ENCODE data around the gene WNT3A.

The WNT3A gene

DNA sequence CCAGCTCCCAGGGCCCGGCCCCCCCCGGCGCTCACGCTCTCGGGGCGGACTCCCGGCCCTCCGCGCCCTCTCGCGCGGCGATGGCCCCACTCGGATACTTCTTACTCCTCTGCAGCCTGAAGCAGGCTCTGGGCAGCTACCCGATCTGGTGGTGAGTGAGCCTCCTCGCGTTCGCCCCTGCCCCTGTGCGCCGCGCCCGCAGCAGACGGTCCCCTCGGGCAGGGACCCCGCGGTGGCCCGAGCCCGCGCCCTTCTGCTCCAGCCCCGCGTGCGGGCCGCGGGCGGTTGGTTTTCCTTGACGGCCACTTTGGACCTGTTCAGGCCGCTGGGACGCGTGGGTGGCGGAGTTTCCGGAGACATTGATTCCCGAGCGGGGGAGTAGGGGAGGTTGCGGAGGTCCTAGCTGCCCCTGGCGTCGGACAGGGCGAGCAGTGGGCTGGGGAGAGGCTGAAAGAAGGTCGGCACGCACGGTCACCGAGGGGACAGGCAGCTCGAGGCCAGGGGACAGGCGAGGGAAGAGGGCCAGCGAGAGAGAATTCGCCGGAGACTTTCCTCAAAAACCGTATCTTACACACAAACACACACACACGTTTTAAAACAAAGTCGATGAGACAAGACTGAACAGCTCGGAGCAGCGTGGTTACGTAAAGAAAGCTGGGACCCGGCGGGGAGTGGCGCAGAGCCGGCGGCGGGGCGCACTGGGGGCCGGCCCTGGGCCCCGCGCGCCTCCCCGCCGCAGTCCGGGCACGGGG is 427 bp downstream of the WNT3A start:
- Histone ChIP-seq H3K4me3 (ENCODE audit: low read length) (peak overlapping the region; percentile 1; the same call in 1 of the 2 replicates), H3K27me3 (ENCODE audit: control insufficient read depth, insufficient read depth, low read length) (peaks cover 73% of the 10 kb centered on the region), H3K9me3 (ENCODE audit: control insufficient read depth, insufficient read depth, low read length) (no peaks in the 10 kb centered on the region), H3K4me1 (ENCODE audit: control insufficient read depth, insufficient read depth, low read length) (peaks cover 11% of the 10 kb centered on the region), H3K36me3 (ENCODE audit: control insufficient read depth, insufficient read depth, low read length) (no peaks in the 10 kb centered on the region), H3K27ac (ENCODE audit: low read length) (no peak overlapping the region)
- no peak for DNase-seq (ENCODE audit: low read depth, low spot score)
- no CpG with 5 or more reads among the region's 77 CpGs for WGBS (ENCODE audit: insufficient coverage, insufficient read length)

GRCh38 chr1:228007801-228008341 is 1.1 kb downstream of the WNT3A start:
- WGBS (ENCODE audit: insufficient coverage, insufficient read length): no CpG with 5 or more reads among the region's 23 CpGs
- Histone ChIP-seq H3K4me1 (ENCODE audit: control insufficient read depth, insufficient read depth, low read length) (peaks cover 11% of the 10 kb centered on the region), H3K9me3 (ENCODE audit: control insufficient read depth, insufficient read depth, low read length) (no peaks in the 10 kb centered on the region), H3K27ac (ENCODE audit: low read length) (no peak overlapping the region), H3K36me3 (ENCODE audit: control insufficient read depth, insufficient read depth, low read length) (no peaks in the 10 kb centered on the region), H3K27me3 (ENCODE audit: control insufficient read depth, insufficient read depth, low read length) (peaks cover 75% of the 10 kb centered on the region), H3K4me3 (ENCODE audit: low read length) (no peak overlapping the region)
- DNase-seq (ENCODE audit: low read depth, low spot score): no peak

- no CpG with 5 or more reads among the region's 52 CpGs for WGBS (ENCODE audit: insufficient coverage, insufficient read length)
- no peaks in the 10 kb centered on the region for H3K9me3 ChIP-seq (ENCODE audit: control insufficient read depth, insufficient read depth, low read length)
- H3K36me3 ChIP-seq (ENCODE audit: control insufficient read depth, insufficient read depth, low read length): no peaks in the 10 kb centered on the region
- H3K4me3 ChIP-seq (ENCODE audit: low read length): no peak overlapping the region
- no peak overlapping the region for H3K27ac ChIP-seq (ENCODE audit: low read length)
- DNase-seq (ENCODE audit: low read depth, low spot score): no peak
- H3K4me1 ChIP-seq (ENCODE audit: control insufficient read depth, insufficient read depth, low read length): peaks cover 11% of the 10 kb centered on the region
- H3K27me3 ChIP-seq (ENCODE audit: control insufficient read depth, insufficient read depth, low read length): peaks cover 77% of the 10 kb centered on the region
Observed at GRCh38 chr1:228008391-228009115, 1.8 kb downstream of the WNT3A start.

GRCh38 chr1:228009116-228009827 is 2.5 kb downstream of the WNT3A start:
- no CpG with 5 or more reads among the region's 8 CpGs for WGBS (ENCODE audit: insufficient coverage, insufficient read length)
- Histone ChIP-seq H3K4me3 (ENCODE audit: low read length) (no peak overlapping the region), H3K9me3 (ENCODE audit: control insufficient read depth, insufficient read depth, low read length) (no peaks in the 10 kb centered on the region), H3K27ac (ENCODE audit: low read length) (no peak overlapping the region), H3K4me1 (ENCODE audit: control insufficient read depth, insufficient read depth, low read length) (peaks cover 11% of the 10 kb centered on the region), H3K36me3 (ENCODE audit: control insufficient read depth, insufficient read depth, low read length) (no peaks in the 10 kb centered on the region), H3K27me3 (ENCODE audit: control insufficient read depth, insufficient read depth, low read length) (peaks cover 75% of the 10 kb centered on the region)
- DNase-seq (ENCODE audit: low read depth, low spot score): no peak

DNA sequence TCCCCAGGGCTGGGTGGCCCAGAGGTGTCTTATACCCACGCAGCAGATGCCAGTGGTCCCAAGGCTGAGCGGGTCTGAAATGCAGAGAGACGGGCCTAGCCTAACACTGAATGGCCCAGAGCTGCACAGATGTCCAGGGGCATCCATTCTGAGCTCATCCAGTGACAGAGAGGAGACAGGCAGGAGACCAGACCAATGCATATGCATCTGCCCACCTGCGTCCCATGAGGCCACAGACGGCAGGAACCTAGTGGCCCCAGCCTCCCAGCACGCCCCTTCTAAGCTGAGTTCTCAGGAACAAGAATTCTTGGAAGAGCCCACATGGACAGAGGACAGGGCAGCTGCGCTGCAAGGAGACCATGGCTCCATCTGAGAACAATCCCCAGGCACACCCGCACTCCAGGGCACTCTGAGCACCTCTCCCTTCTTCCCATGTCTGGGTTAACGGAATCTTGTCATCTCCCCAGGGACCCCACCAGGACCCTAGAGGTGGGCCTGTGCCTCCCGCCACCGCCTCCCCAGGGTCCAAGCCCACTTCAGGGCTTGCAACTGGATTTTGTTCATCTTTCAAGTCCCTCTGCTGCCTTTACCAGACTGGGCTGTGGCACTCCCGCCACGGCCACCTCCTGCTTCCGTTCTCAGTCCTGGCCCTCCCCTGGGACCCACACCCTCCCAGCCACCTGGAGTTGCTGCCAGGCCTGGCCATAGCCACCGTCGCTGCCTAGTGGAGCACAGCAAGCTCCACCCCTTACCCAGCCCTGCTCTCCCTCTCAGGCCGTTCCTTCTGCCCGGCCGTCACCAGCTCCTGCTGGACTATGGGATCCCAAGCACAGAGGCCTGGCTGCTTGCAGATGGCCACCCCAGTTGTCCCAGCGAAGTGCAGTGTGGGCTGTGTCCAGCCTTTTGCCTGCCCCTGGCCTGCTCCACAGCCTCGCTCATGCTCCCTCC is 3.3 kb downstream of the WNT3A start:
- no peak overlapping the region for H3K27ac ChIP-seq (ENCODE audit: low read length)
- H3K36me3 ChIP-seq (ENCODE audit: control insufficient read depth, insufficient read depth, low read length): no peaks in the 10 kb centered on the region
- no peak overlapping the region for H3K4me3 ChIP-seq (ENCODE audit: low read length)
- WGBS (ENCODE audit: insufficient coverage, insufficient read length): no CpG with 5 or more reads among the region's 21 CpGs
- DNase-seq (ENCODE audit: low read depth, low spot score): no peak
- peaks cover 68% of the 10 kb centered on the region for H3K27me3 ChIP-seq (ENCODE audit: control insufficient read depth, insufficient read depth, low read length)
- peaks cover 7% of the 10 kb centered on the region; the same call in 1 of the 2 replicates for H3K4me1 ChIP-seq (ENCODE audit: control insufficient read depth, insufficient read depth, low read length)
- H3K9me3 ChIP-seq (ENCODE audit: control insufficient read depth, insufficient read depth, low read length): no peaks in the 10 kb centered on the region

- Histone ChIP-seq H3K9me3 (ENCODE audit: control insufficient read depth, insufficient read depth, low read length) (no peaks in the 10 kb centered on the region), H3K27ac (ENCODE audit: low read length) (no peak overlapping the region), H3K4me1 (ENCODE audit: control insufficient read depth, insufficient read depth, low read length) (peaks cover 2% of the 10 kb centered on the region; the same call in 1 of the 2 replicates), H3K27me3 (ENCODE audit: control insufficient read depth, insufficient read depth, low read length) (peaks cover 59% of the 10 kb centered on the region), H3K4me3 (ENCODE audit: low read length) (no peak overlapping the region), H3K36me3 (ENCODE audit: control insufficient read depth, insufficient read depth, low read length) (no peaks in the 10 kb centered on the region)
- no peak for DNase-seq (ENCODE audit: low read depth, low spot score)
- WGBS (ENCODE audit: insufficient coverage, insufficient read length): no CpG with 5 or more reads among the region's 7 CpGs
Observed at GRCh38 chr1:228010921-228011320, 4.1 kb downstream of the WNT3A start.

DNA sequence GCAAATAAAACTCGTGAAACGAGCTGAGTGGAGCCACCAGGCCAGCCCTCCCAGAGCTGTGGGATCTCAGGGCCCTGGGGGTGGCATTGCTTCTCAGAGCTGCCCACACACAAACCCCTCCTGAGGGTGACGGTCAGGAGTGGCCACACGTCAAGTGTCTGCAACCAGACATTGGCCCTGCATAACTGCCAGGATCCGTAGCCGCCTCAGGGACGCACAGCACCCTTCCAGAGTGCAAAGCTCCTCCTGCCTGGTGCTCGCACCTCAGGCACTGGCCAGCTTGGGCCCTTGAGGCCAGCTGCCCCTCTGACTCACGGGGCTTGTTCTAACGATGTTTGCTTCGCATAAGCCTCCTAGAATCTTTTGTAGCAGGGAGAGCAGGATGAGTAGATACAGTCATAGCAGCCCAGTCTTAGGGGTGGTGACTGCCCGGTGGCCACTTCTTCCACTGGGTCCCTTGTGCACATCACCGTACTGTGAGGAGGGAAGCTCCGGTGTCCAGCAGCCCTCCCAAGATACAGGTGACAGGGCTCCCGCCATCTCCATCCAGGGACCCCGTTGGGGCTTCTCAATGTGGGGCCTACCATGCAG is 5.0 kb downstream of the WNT3A start:
- Histone ChIP-seq H3K9me3 (ENCODE audit: control insufficient read depth, insufficient read depth, low read length) (no peaks in the 10 kb centered on the region), H3K4me1 (ENCODE audit: control insufficient read depth, insufficient read depth, low read length) (peaks cover 2% of the 10 kb centered on the region; the same call in 1 of the 2 replicates), H3K36me3 (ENCODE audit: control insufficient read depth, insufficient read depth, low read length) (no peaks in the 10 kb centered on the region), H3K4me3 (ENCODE audit: low read length) (no peak overlapping the region), H3K27ac (ENCODE audit: low read length) (no peak overlapping the region), H3K27me3 (ENCODE audit: control insufficient read depth, insufficient read depth, low read length) (peaks cover 54% of the 10 kb centered on the region)
- no CpG with 5 or more reads among the region's 16 CpGs for WGBS (ENCODE audit: insufficient coverage, insufficient read length)
- no peak for DNase-seq (ENCODE audit: low read depth, low spot score)

GRCh38 chr1:228012555-228012954 is 5.8 kb downstream of the WNT3A start:
- Histone ChIP-seq H3K4me3 (ENCODE audit: low read length) (no peak overlapping the region), H3K9me3 (ENCODE audit: control insufficient read depth, insufficient read depth, low read length) (no peaks in the 10 kb centered on the region), H3K27me3 (ENCODE audit: control insufficient read depth, insufficient read depth, low read length) (peaks cover 47% of the 10 kb centered on the region), H3K4me1 (ENCODE audit: control insufficient read depth, insufficient read depth, low read length) (peaks cover 2% of the 10 kb centered on the region; the same call in 1 of the 2 replicates), H3K27ac (ENCODE audit: low read length) (no peak overlapping the region), H3K36me3 (ENCODE audit: control insufficient read depth, insufficient read depth, low read length) (no peaks in the 10 kb centered on the region)
- no peak for DNase-seq (ENCODE audit: low read depth, low spot score)
- WGBS (ENCODE audit: insufficient coverage, insufficient read length): no CpG with 5 or more reads among the region's 5 CpGs

DNA sequence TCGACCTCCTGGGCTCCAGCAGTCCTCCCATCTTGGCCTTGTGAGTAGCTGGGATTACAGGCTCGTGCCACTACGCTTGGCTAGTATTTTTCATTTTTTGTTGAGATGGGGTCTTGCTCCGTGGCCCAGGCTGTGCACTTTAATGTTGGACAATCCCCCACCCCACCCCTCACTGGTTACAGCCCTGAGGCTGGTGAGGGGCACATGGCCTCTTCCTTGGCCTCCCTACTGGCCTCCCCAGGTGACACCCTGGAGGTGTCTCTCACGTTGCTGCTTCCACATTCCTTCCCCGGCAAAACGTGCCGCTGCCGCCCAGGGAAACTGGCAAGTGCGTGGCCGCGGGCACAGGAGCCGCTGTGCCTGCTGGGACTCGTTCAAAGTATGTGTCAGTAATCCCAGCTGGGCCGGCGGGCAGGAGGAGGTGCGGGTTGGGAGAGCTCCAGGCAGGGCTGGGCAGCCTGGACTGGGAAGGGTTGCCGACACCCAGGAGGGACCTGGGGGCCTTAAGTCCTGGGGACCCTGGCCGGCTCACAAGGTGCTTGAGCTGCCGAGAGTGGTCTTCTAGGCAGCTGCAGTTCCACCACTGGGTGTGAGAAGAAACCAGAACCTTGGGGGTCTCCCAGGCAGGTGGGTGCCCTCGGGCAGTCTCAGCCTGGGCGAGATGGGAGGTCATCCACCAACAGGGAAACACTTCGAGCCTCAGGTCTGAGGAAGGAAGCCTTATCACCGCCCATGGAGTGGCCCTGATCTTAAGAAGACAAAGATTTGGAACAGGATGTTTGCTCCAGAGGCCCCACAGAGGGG is 6.5 kb downstream of the WNT3A start:
- Histone ChIP-seq H3K9me3 (ENCODE audit: control insufficient read depth, insufficient read depth, low read length) (no peaks in the 10 kb centered on the region), H3K27ac (ENCODE audit: low read length) (no peak overlapping the region), H3K4me3 (ENCODE audit: low read length) (no peak overlapping the region), H3K4me1 (ENCODE audit: control insufficient read depth, insufficient read depth, low read length) (no peaks in the 10 kb centered on the region), H3K27me3 (ENCODE audit: control insufficient read depth, insufficient read depth, low read length) (peaks cover 39% of the 10 kb centered on the region), H3K36me3 (ENCODE audit: control insufficient read depth, insufficient read depth, low read length) (no peaks in the 10 kb centered on the region)
- DNase-seq (ENCODE audit: low read depth, low spot score): no peak
- no CpG with 5 or more reads among the region's 24 CpGs for WGBS (ENCODE audit: insufficient coverage, insufficient read length)
